ENCODE data around the gene RNU7-1. TPM values are rescaled to one million over a fixed set of nuclear protein-coding genes. Genes with fewer than 3 reads are reported as not detected.

RNU7-1 gene
- total and polyA plus RNA-seq, 10 of the 15 experiments (the other 5 are each of a cell fraction or from before 2014, with no cell fraction given) = not detected

DNA sequence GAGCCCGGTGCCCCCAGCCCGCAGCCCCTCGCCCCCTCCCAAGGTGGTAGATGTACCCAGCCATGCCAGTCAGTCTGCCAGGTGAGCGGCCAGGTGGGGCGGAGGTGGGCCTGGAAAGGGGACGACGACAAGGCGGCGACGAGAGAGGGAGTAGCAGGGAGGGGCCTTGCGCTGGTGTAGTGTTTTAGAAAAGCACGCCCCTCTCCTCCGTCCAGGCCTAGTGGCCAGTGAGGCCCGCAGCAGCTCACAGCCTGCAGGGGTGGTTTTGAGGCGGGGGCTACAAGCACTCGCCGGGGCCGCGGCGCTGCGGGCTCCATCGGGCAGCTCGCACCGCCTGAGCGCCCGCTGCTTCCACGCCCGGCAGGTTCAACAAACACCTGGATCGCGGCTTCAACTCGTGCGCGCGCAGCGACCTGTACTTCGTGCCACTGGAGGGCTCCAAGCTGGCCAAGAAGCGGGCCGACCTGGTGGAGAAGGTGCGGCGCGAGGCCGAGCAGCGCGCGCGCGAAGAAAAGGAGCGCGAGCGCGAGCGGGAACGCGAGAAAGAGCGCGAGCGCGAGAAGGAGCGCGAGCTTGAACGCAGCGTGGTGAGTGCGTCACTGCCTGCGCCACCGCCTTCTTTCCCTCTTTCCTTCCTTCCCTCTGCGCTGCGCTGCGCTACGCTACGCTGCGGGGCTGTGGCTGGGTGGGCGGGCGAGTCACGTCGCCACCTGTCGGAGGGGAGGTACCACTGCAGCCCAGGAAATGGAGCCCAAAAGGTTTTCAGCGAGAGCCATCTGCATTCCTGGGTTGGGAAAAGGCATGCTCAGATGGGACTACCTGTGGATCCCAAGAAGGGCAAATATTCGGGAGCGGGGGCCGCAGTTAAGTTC lies 5.9 kb upstream of the RNU7-1 start (continued):
- TF ChIP-seq ZBTB40 (IDR thresholded peaks at IDR 0.05; ENCODE audit: borderline replicate concordance) = peak; percentile 74
- TF ChIP-seq MYB (IDR thresholded peaks at IDR 0.05; ENCODE audit: borderline replicate concordance, low read depth, low read length) = no peak
- TF ChIP-seq EP300 (IDR thresholded peaks at IDR 0.05; ENCODE audit: borderline replicate concordance in 1 of 2, control insufficient read depth in 1 of 2, low read depth in 2 of 2, low read length in 2 of 2) = no peak
- peak; percentile 93 for TF ChIP-seq POLR2AphosphoS5 (IDR thresholded peaks at IDR 0.05; ENCODE audit: low read length)
- TF ChIP-seq GABPA (IDR thresholded peaks at IDR 0.05; ENCODE audit: low read depth) = no peak
- TF ChIP-seq, protein P1, sequence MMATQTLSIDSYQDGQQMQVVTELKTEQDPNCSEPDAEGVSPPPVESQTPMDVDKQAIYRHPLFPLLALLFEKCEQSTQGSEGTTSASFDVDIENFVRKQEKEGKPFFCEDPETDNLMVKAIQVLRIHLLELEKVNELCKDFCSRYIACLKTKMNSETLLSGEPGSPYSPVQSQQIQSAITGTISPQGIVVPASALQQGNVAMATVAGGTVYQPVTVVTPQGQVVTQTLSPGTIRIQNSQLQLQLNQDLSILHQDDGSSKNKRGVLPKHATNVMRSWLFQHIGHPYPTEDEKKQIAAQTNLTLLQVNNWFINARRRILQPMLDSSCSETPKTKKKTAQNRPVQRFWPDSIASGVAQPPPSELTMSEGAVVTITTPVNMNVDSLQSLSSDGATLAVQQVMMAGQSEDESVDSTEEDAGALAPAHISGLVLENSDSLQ (IDR thresholded peaks at IDR 0.05) = peak; percentile 40; the same call in 1 of the 2 replicates

All from GM12878 (cell line).